Astrocyte of the cerebellum (primary cell): Measurements from ENCODE around the gene AKNA.

Source experiments
- DNase-seq: peaks from one replicate; pipeline ENCODE4 v3.0.0-alpha.2; 2011; ENCODE audit warnings: low read depth
- H3K4me3 ChIP-seq: 2 replicates; pipeline ENCODE4 v1.5.1; 2011; ENCODE audit warnings: mild to moderate bottlenecking, low read depth, low read length, moderate library complexity
- in situ Hi-C: cut with HindIII; loops from 2 replicates; pipeline ENCODE4 v1.10.0; 2017; ENCODE audit warnings: low sequenced_read_pairs
- TF ChIP-seq, protein P1 (sequence below): IDR thresholded peaks from 2 replicates; pipeline ENCODE4 v1.5.1; 2012; ENCODE audit warnings: low read length, low read depth, moderate library complexity, mild to moderate bottlenecking; ENCODE audit errors: missing control alignments

Gene AKNA

GRCh38 chr9:114371343-114371944 lies 16.3 kb downstream of the AKNA start:
- in situ Hi-C loops, result no loop called here
- no peak overlapping the region for H3K4me3 ChIP-seq
- no peak for DNase-seq
- TF ChIP-seq, protein P1, sequence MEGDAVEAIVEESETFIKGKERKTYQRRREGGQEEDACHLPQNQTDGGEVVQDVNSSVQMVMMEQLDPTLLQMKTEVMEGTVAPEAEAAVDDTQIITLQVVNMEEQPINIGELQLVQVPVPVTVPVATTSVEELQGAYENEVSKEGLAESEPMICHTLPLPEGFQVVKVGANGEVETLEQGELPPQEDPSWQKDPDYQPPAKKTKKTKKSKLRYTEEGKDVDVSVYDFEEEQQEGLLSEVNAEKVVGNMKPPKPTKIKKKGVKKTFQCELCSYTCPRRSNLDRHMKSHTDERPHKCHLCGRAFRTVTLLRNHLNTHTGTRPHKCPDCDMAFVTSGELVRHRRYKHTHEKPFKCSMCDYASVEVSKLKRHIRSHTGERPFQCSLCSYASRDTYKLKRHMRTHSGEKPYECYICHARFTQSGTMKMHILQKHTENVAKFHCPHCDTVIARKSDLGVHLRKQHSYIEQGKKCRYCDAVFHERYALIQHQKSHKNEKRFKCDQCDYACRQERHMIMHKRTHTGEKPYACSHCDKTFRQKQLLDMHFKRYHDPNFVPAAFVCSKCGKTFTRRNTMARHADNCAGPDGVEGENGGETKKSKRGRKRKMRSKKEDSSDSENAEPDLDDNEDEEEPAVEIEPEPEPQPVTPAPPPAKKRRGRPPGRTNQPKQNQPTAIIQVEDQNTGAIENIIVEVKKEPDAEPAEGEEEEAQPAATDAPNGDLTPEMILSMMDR, result no peak

DNA sequence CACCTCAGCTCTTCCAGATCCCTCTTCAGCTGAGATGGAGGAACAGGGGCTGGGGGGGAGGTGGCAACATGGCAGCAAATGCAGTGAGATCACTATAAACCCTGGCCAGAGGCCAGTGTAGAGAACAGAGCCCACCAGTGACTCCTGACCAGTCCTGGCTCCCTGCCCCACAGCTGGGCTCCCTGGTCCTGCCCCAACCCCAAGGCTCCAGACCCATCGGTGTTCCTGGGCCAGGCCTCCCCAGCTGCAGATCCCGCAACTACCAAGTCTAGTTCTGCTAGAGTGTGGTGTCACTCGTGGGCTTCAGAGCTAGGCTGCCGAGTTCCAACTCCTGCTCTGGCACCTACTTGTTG lies 16.8 kb downstream of the AKNA start:
- no peak for DNase-seq
- in situ Hi-C loops, result no loop called here
- H3K4me3 ChIP-seq, result no peak overlapping the region
- TF ChIP-seq, protein P1, result no peak

GRCh38 chr9:114370251-114370967 lies 17.4 kb downstream of the AKNA start:
- no peak overlapping the region for H3K4me3 ChIP-seq
- TF ChIP-seq, protein P1, result no peak
- DNase-seq, result no peak
- in situ Hi-C loops, result no loop called here

DNA sequence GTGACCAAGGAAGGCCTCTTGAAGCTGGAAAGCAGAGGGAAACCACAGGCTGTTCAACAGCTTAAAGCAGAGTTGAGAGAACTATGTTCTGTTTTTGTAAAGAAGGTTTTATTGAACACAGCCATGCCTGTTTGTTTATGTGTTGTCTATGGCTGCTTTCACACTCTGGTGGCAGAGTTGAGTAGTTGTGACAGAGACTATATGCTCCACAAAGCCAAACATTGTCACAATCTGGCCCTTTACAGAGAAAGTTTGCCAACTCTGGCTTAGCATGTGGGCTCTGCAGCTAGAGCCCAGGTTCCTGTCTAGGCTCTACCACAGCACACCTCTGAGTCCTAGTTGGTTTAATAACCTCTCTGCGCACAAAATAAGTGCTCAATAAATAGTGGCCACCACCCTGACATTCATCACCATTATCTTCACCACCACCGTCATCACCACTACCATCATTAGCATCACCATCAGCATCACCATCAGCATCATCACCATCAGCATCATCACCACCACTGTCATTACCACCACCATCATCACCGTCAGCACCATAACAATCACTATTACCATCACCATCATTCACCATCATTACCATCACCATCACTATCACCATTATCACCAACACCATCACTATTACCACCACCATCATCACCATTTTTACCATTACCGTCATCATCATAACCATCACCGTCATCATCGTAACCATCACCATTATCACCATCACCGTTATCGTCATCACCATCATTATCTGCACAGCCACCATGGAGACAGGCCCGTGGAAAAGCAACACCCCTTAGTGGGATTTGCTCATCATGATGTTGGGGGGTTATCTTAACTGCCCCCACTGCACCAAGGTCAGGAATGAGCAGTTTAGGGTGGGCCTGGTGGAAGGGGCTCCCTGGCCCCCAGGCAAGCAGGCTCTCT lies 18.3 kb downstream of the AKNA start:
- H3K4me3 ChIP-seq, result no peak overlapping the region
- no peak for DNase-seq
- TF ChIP-seq, protein P1, result no peak
- in situ Hi-C loops, result no loop called here

DNA sequence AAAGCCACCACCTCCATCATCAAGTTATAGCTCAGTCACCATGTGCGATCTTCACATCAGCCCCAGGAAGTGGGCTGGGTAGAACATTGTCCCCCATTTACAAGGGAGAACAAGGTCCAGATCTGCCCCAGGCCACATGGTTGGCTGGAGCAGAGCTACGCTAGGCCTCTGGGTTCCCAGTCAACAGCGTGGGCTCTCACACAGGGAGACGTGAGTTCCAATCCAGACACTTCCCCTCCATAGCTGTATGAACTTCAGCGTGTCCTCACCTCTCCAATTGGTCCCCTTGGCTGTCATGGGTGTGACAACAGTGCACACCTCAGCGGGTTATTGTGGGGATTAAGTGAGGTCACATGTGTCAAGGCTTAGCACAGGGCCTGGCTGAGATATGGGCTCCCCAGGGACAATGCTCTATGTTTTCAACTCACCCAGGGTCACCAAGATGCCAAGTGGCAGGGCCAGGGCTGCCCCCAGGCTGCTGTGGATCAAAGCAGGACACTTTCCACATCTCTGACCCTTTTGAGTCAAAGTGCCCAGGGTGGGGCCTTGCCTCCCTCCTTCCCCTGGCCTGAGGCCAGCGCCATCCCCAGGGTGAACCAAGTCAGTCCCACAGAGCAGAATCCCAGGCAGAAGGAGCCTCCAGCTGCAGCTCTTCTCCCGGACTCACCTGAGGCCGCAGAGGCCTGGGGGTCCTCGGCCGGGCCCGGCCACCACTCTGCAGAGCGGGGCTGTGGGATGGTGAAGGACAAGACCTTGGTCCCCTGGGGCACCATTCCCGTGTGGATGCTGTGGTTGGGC lies 19.8 kb downstream of the AKNA start:
- in situ Hi-C loops, result no loop called here
- no peak for DNase-seq
- no peak overlapping the region for H3K4me3 ChIP-seq
- TF ChIP-seq, protein P1, result no peak

DNA sequence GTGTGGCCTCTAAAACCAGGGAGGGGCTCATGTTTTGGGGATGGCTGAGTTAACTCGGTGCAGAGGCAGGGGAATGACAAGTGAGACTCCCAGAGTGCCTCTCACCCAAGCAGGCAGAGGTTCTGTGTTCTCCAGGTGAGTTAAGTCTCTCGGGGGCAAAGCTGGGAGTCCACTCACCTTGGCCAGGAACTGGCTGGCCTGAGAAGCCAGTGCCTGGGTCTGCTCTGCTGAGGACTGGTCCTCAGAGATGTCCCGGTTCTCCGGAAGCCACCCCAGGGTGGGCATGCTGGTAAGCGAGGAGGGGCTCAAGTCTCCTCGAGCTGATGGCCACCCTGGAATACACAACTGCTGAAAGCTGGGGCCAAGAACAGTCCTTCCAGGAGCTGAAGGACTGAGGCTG lies 20.4 kb downstream of the AKNA start:
- TF ChIP-seq, protein P1, result no peak
- no peak for DNase-seq
- in situ Hi-C loops, result no loop called here
- H3K4me3 ChIP-seq, result no peak overlapping the region
